Natural killer cell (primary cell): ENCODE measurements around the gene PPP6R1. TPM values are rescaled to one million over a fixed set of nuclear protein-coding genes. Genes with fewer than 3 reads are reported as not detected.

Experiments
- ATAC-seq, 3 donors: fragments of 150-1000 bp in 2 of 3; fragments of 200-7000 bp in 1 of 3; cut with Tn5 transposase; 1 replicate in 1 of 3; 2 replicates in 2 of 3; pipeline ENCODE4 v1.10.0; 2021; ENCODE audit warnings: mild to moderate bottlenecking in 2 of 3, moderate library complexity in 2 of 3
- DNase-seq, 2 donors: peaks; one replicate each; pipeline versions ENCODE4 v3.0.0 to v3.0.0-alpha.2; 2013 to 2021; ENCODE audit warnings: mixed read lengths in 1 of 2
- H3K27ac ChIP-seq: one replicate; pipeline ENCODE4 v1.5.1; 2013; ENCODE audit warnings: mild to moderate bottlenecking, low read length
- H3K27me3 ChIP-seq: one replicate; pipeline ENCODE4 v1.6.1; 2013; ENCODE audit warnings: low read length; ENCODE audit not compliant: control insufficient read depth, insufficient read depth
- H3K36me3 ChIP-seq: one replicate; pipeline ENCODE4 v1.6.1; 2013; ENCODE audit warnings: low read length; ENCODE audit not compliant: control insufficient read depth, insufficient read depth
- H3K4me1 ChIP-seq: one replicate; pipeline ENCODE4 v1.6.1; 2013; ENCODE audit warnings: low read length; ENCODE audit not compliant: control insufficient read depth, insufficient read depth
- H3K4me3 ChIP-seq: one replicate; pipeline ENCODE4 v1.5.1; 2013; ENCODE audit warnings: low read length
- H3K9me3 ChIP-seq: one replicate; pipeline ENCODE4 v1.6.1; 2013; ENCODE audit warnings: low read length; ENCODE audit not compliant: control insufficient read depth, insufficient read depth
- H3K27ac Mint-ChIP-seq, 2 donors: one replicate each; pipeline ENCODE4 v1.8.0; 2022; ENCODE audit warnings: mild to moderate bottlenecking in 2 of 2, mixed read lengths in 2 of 2, moderate library complexity in 1 of 2
- H3K27me3 Mint-ChIP-seq, 2 donors: one replicate each; pipeline ENCODE4 v1.8.0; 2022; ENCODE audit warnings: low read depth in 2 of 2, mixed read lengths in 2 of 2
- H3K36me3 Mint-ChIP-seq: one replicate; pipeline ENCODE4 v1.8.0; 2022; ENCODE audit warnings: mixed read lengths
- H3K4me1 Mint-ChIP-seq, 2 donors: one replicate each; pipeline ENCODE4 v1.8.0; 2022; ENCODE audit warnings: mixed read lengths in 2 of 2
- H3K4me3 Mint-ChIP-seq: one replicate; pipeline ENCODE4 v1.8.0; 2022; ENCODE audit warnings: mild to moderate bottlenecking, moderate library complexity, mixed read lengths
- H3K9me3 Mint-ChIP-seq, 2 donors: one replicate each; pipeline ENCODE4 v1.8.0; 2022; ENCODE audit warnings: mixed read lengths in 2 of 2
- WGBS: methylation state at CpG from one replicate; pipeline ENCODE4 v1.1.7; 2013; ENCODE audit warnings: missing lambda C conversion rate; ENCODE audit not compliant: insufficient coverage; 5-methylcytosine and 5-hydroxymethylcytosine counted together
- intact Hi-C: fragments of 100-400 bp; cut with micrococcal nuclease; formaldehyde crosslinking; loops from one replicate; pipeline ENCODE4 v1.14.2; 2022
- total RNA-seq, 4 donors: library from RNA; stranded (reverse); fragments of 120-200 nt in 1 of 4; gene quantifications; one replicate each; pipeline versions ENCODE4 v1.2.3 to v1.2.4, GENCODE V29; 2013 to 2022
- TF ChIP-seq, protein P1 (sequence below): fragments of 200-600 bp; IDR thresholded peaks from one replicate; pipeline ENCODE4 v1.8.0; 2022; ENCODE audit warnings: antibody characterized with exemption

Gene PPP6R1
- total RNA-seq, 3 donors from 2014 or later (not counting 1 experiment from before 2014, with no cell fraction given), result 252 to 275 (median 260) TPM

DNA sequence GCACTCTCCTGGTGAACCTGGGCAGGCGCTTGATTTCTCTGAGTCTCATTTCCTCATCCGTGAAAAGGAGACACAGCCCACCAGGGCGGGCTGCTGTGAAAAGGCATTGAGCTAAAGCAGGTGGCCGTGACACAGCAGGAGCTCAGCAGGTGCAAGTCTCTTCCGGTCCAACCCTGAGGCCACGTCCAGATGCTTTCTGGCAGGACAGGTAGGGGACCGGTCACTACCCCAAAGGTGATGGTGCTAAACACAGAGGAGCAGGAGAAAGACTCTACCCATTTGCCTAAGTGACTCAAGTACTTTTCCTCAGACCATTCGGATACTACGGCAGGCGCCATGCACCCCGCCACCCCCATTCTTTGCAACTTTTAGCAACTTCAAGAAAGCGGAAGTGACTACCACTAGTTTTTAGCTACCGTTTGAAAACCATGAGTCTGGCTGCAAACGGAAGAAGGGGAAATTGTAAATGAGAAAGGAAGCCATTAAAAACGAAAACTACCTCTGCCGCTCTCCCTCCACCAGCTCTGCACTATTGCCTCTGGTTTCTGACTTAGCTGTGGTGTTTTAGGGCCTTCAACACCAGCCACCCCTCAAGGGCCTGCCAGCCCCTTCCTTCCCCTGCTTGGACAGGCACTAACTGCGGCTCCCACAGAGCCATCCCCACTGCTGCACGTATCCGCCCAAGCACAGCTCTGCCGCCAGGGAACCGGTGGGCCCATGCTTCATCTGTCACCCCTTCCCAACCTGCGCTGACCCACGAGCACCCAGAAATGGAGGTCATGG, 4.8 kb downstream of the PPP6R1 start:
- under 1% methylated on average over 21 of the region's 23 CpGs for WGBS
- ATAC-seq, result peak; percentile 39 to 56 (median 49)
- intact Hi-C loops, result loop anchor here (10.0 kb wide), 1 partner anchor 339 kb away; no protein-coding TSS in a partner anchor
- H3K4me3 ChIP-seq, result peak overlapping the region; percentile 58
- peak overlapping the region; percentile 98 for H3K4me3 Mint-ChIP-seq
- no peaks in the 10 kb centered on the region for H3K9me3 ChIP-seq
- H3K27me3 Mint-ChIP-seq, result no peaks in the 10 kb centered on the region
- peak overlapping the region; percentile 92 for H3K27ac ChIP-seq
- peaks cover 4% of the 10 kb centered on the region for H3K36me3 ChIP-seq
- H3K27me3 ChIP-seq, result no peaks in the 10 kb centered on the region
- peaks cover 90% of the 10 kb centered on the region for H3K4me1 ChIP-seq
- DNase-seq, result peak; percentile 52 to 85
- TF ChIP-seq, protein P1, sequence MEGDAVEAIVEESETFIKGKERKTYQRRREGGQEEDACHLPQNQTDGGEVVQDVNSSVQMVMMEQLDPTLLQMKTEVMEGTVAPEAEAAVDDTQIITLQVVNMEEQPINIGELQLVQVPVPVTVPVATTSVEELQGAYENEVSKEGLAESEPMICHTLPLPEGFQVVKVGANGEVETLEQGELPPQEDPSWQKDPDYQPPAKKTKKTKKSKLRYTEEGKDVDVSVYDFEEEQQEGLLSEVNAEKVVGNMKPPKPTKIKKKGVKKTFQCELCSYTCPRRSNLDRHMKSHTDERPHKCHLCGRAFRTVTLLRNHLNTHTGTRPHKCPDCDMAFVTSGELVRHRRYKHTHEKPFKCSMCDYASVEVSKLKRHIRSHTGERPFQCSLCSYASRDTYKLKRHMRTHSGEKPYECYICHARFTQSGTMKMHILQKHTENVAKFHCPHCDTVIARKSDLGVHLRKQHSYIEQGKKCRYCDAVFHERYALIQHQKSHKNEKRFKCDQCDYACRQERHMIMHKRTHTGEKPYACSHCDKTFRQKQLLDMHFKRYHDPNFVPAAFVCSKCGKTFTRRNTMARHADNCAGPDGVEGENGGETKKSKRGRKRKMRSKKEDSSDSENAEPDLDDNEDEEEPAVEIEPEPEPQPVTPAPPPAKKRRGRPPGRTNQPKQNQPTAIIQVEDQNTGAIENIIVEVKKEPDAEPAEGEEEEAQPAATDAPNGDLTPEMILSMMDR, result no peak
- H3K4me1 Mint-ChIP-seq, result peaks cover 74 to 81% of the 10 kb centered on the region in 2 donors
- no peaks in the 10 kb centered on the region for H3K9me3 Mint-ChIP-seq
- H3K36me3 Mint-ChIP-seq, result no peaks in the 10 kb centered on the region
- H3K27ac Mint-ChIP-seq, result peak overlapping the region; percentile 93 to 98

DNA sequence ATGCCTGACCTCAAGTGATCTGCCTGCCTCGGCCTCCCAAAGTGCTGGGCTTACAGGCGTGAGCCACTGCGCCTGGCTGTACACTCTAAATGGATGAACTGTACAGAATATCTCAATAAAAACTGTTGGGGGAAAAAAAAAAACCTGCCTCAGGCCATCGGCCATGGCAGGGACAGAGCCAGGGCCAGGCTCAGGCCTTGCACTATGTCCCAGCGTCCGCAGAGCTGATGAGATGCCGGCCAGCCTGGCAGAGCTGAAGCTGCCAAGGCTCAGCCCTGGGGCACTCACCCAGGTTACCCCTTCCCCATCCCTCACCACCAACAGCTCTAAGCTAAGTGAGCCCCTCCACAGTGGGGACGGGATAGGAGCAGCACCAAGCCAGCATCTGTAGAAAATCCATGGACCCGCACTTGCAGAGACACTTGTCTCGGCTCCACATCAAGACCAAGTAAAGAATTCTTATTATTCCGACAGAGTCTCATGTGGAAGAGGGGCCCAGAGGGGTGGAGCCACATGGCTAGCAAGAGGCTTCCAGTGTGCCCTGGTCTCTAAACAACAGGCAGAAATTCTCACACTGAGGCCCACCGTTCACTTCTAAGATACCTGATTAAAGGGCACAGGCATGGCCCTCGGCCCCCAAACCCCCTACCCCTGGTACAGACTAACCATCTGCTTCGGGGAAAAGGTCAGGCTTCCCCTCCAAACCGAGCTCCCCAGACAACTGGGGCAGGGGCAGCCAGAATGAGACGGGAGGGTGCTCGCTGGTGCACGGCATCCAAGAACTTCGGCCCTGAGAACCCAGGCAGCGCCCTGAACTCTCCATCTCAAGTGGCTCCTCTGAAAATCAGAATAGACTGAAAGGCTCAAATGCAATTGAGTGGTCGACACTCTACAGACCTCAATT, 5.8 kb downstream of the PPP6R1 start:
- peaks cover 98% of the 10 kb centered on the region for H3K4me1 ChIP-seq
- H3K36me3 ChIP-seq, result peaks cover 4% of the 10 kb centered on the region
- H3K4me1 Mint-ChIP-seq, result peaks cover 81 to 85% of the 10 kb centered on the region in 2 donors
- intact Hi-C loops, result loop anchor here (10.0 kb wide), 1 partner anchor 338 kb away; no protein-coding TSS in a partner anchor
- no peaks in the 10 kb centered on the region for H3K36me3 Mint-ChIP-seq
- H3K27ac ChIP-seq, result peak overlapping the region; percentile 92
- peak overlapping the region; percentile 58 for H3K4me3 ChIP-seq
- peak overlapping the region; percentile 93 to 98 for H3K27ac Mint-ChIP-seq
- no peaks in the 10 kb centered on the region for H3K9me3 ChIP-seq
- H3K9me3 Mint-ChIP-seq, result no peaks in the 10 kb centered on the region
- no peaks in the 10 kb centered on the region for H3K27me3 Mint-ChIP-seq
- ATAC-seq (no peak), DNase-seq (no peak)
- TF ChIP-seq, protein P1, result no peak
- H3K4me3 Mint-ChIP-seq, result peak overlapping the region; percentile 98
- WGBS, result 44% methylated on average over 21 of the region's 21 CpGs
- H3K27me3 ChIP-seq, result no peaks in the 10 kb centered on the region

DNA sequence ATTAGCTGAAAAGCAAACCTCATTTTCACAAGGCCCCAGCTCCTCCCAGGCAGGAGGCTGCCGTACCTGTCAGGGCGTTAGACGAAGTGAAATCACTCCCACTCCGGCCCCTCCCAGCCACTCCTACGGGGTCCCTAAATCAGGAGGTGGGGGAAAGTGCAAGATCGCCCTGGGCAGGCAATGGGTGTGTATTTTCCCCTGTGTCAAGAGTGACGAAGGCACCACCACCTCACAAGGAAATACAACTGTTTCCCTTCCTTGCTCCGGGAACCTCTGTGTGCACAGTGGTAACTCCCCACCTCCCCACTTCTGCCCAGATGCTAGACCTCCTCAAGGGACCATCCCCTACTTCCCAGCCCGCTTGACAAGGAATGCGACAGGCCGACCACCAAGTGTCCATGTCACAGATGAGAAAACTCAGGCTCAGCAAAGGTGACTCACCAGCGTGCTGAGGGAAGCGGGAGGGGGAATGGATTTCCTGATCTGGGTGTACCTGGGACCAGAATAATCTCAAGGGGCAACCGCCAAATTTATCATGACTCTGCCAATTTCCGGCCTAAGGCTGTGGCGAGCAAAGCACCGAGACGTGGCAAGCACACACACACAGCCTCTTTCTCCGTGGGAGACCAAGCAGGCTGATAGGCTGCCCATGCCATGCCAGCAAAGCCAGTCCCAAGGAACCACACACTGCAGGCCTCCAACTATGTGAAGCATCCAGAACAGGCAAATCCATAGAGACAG, 7.3 kb downstream of the PPP6R1 start:
- ATAC-seq, result peak in 2 of 3 donors; percentile 24 to 27
- Histone ChIP-seq H3K9me3 (no peaks in the 10 kb centered on the region), H3K36me3 (peaks cover 10% of the 10 kb centered on the region), H3K27me3 (no peaks in the 10 kb centered on the region), H3K4me1 (peaks cover 98% of the 10 kb centered on the region), H3K27ac (peak overlapping the region; percentile 92), H3K4me3 (no peak overlapping the region)
- TF ChIP-seq, protein P1, result no peak
- H3K4me3 Mint-ChIP-seq, result peak overlapping the region; percentile 86
- intact Hi-C loops, result loop anchor here (10.0 kb wide), 1 partner anchor 337 kb away; no protein-coding TSS in a partner anchor
- peaks cover 66 to 75% of the 10 kb centered on the region in 2 donors for H3K4me1 Mint-ChIP-seq
- DNase-seq, result peak; percentile 40 to 68
- 5% methylated on average over 19 of the region's 19 CpGs for WGBS
- H3K27me3 Mint-ChIP-seq, result no peaks in the 10 kb centered on the region
- no peaks in the 10 kb centered on the region for H3K36me3 Mint-ChIP-seq
- H3K27ac Mint-ChIP-seq, result peak overlapping the region; percentile 93 to 98
- no peaks in the 10 kb centered on the region for H3K9me3 Mint-ChIP-seq
